ENCODE results near the gene SETDB1. TPM values are rescaled to one million over a fixed set of nuclear protein-coding genes. Genes with fewer than 3 reads are reported as not detected.

SETDB1 gene
- total and polyA plus RNA-seq, 2 of the 13 experiments (the other 11 are each of a cell fraction or from before 2014, with no cell fraction given), result 33.1 to 34.6 TPM

GRCh38 chr1:150979092-150980056 lies 53.2 kb downstream of the SETDB1 start (continued):
- TF ChIP-seq ZBTB8A (CRISPR knock-in tag; IDR thresholded peaks at IDR 0.05; ENCODE audit: borderline replicate concordance, low read depth) (no peak), NCOA2 (CRISPR knock-in tag; IDR thresholded peaks at IDR 0.05) (0 out of 2 replicates have a peak, but pooled peaks have one; percentile 35), TCF7 (IDR thresholded peaks at IDR 0.05; ENCODE audit: low read depth) (no peak), ZNF570 (CRISPR knock-in tag; IDR thresholded peaks at IDR 0.05; ENCODE audit: borderline replicate concordance) (no peak), KDM1A (CRISPR knock-in tag; IDR thresholded peaks at IDR 0.05) (no peak), ZFP1 (CRISPR knock-in tag; IDR thresholded peaks at IDR 0.05) (peak; percentile 31; the same call in 1 of the 2 replicates), CCAR2 (optimal IDR thresholded peaks at IDR 0.05; ENCODE audit: low read depth, low read length) (no peak), HCFC1 (IDR thresholded peaks at IDR 0.05; ENCODE audit: low read depth, low read length) (no peak), ZNF337 (CRISPR knock-in tag; IDR thresholded peaks at IDR 0.05; ENCODE audit: borderline replicate concordance, low read depth) (no peak), TBX2 (CRISPR knock-in tag; IDR thresholded peaks at IDR 0.05; ENCODE audit: borderline replicate concordance) (no peak), ZNF44 (CRISPR knock-in tag; IDR thresholded peaks at IDR 0.05) (0 out of 2 replicates have a peak, but pooled peaks have one; percentile 41), DPF2 (CRISPR knock-in tag; IDR thresholded peaks at IDR 0.05; ENCODE audit: borderline replicate concordance, low read depth) (no peak), HOXD1 (CRISPR knock-in tag; IDR thresholded peaks at IDR 0.05) (no peak), RNF2 (conservative IDR thresholded peaks at IDR 0.05; ENCODE audit: low read depth) (no peak), SMAD1 (CRISPR knock-in tag; IDR thresholded peaks at IDR 0.05; ENCODE audit: borderline replicate concordance, low read depth) (no peak), ZNF138 (CRISPR knock-in tag; IDR thresholded peaks at IDR 0.05; ENCODE audit: low read depth) (no peak), POLR2G (IDR thresholded peaks at IDR 0.05; ENCODE audit: low read depth, low read length) (no peak), ZNF670 (CRISPR knock-in tag; IDR thresholded peaks at IDR 0.05; ENCODE audit: borderline replicate concordance) (no peak), IRF1 (CRISPR knock-in tag; IDR thresholded peaks at IDR 0.05; ENCODE audit: low read depth) (no peak), REL (CRISPR knock-in tag; conservative IDR thresholded peaks at IDR 0.05) (no peak), KLF9 (CRISPR knock-in tag; IDR thresholded peaks at IDR 0.05; ENCODE audit: low read depth) (no peak)
- TF ChIP-seq, protein P1, sequence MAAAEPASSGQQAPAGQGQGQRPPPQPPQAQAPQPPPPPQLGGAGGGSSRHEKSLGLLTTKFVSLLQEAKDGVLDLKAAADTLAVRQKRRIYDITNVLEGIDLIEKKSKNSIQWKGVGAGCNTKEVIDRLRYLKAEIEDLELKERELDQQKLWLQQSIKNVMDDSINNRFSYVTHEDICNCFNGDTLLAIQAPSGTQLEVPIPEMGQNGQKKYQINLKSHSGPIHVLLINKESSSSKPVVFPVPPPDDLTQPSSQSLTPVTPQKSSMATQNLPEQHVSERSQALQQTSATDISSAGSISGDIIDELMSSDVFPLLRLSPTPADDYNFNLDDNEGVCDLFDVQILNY (CRISPR knock-in tag; conservative IDR thresholded peaks at IDR 0.05), result no peak
- TF ChIP-seq, protein P2, sequence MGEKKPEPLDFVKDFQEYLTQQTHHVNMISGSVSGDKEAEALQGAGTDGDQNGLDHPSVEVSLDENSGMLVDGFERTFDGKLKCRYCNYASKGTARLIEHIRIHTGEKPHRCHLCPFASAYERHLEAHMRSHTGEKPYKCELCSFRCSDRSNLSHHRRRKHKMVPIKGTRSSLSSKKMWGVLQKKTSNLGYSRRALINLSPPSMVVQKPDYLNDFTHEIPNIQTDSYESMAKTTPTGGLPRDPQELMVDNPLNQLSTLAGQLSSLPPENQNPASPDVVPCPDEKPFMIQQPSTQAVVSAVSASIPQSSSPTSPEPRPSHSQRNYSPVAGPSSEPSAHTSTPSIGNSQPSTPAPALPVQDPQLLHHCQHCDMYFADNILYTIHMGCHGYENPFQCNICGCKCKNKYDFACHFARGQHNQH (CRISPR knock-in tag; IDR thresholded peaks at IDR 0.05), result peak; percentile 75; the same call in 1 of the 2 replicates
- TF ChIP-seq, protein P3, sequence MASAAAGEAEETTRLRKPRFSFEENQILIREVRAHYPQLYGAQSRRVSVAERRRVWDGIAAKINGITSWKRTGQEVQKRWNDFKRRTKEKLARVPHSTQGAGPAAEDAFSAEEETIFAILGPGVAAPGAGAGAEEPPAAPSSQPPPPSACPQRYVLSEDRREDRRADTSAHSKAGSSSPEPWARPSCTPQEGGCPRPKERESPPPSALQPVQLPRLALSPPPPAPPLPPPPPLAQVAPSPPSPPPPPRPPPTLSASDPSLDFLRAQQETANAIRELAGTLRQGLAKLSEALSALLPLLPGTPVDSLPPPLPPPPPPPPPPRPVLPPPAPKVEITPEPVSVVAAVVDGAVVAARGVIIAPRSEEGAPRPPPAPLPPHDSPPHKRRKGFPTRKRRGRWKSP (CRISPR knock-in tag; IDR thresholded peaks at IDR 0.05), result no peak
- TF ChIP-seq, protein P4, sequence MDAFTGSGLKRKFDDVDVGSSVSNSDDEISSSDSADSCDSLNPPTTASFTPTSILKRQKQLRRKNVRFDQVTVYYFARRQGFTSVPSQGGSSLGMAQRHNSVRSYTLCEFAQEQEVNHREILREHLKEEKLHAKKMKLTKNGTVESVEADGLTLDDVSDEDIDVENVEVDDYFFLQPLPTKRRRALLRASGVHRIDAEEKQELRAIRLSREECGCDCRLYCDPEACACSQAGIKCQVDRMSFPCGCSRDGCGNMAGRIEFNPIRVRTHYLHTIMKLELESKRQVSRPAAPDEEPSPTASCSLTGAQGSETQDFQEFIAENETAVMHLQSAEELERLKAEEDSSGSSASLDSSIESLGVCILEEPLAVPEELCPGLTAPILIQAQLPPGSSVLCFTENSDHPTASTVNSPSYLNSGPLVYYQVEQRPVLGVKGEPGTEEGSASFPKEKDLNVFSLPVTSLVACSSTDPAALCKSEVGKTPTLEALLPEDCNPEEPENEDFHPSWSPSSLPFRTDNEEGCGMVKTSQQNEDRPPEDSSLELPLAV (CRISPR knock-in tag; conservative IDR thresholded peaks at IDR 0.05; ENCODE audit: low read depth), result no peak
